Transverse colon (tissue), 4 donors: Measurements from ENCODE around the gene DESI2.

Experiments used
- EP300 ChIP-seq: sonication (generic); formaldehyde crosslinking; IDR thresholded peaks from one replicate; pipeline ENCODE4 v1.6.1; 2017; ENCODE audit warnings: antibody characterized with exemption, low read depth
- POLR2A ChIP-seq: fragments of 450-650 bp; IDR thresholded peaks from one replicate; pipeline ENCODE4 v1.6.1; 2016; ENCODE audit warnings: antibody characterized with exemption, mild to moderate bottlenecking, moderate library complexity
- POLR2AphosphoS5 ChIP-seq, 3 donors: sonication (generic); formaldehyde crosslinking; IDR thresholded peaks; one replicate each; pipeline ENCODE4 v1.6.1; 2016; ENCODE audit warnings: antibody characterized with exemption in 3 of 3
- TF ChIP-seq, protein P1 (sequence below), 5 experiments: fragments of 200-600 bp in 3 of 5; fragments of 450-650 bp in 2 of 5; sonication (generic) in 3 of 5; IDR thresholded peaks; 1 replicate in 2 of 5; 2 replicates in 3 of 5; pipeline ENCODE4 v1.5.1; 2016 to 2017; ENCODE audit warnings: antibody characterized with exemption in 5 of 5, inconsistent platforms in 3 of 5, mild to moderate bottlenecking in 2 of 5, moderate library complexity in 1 of 5

DNA sequence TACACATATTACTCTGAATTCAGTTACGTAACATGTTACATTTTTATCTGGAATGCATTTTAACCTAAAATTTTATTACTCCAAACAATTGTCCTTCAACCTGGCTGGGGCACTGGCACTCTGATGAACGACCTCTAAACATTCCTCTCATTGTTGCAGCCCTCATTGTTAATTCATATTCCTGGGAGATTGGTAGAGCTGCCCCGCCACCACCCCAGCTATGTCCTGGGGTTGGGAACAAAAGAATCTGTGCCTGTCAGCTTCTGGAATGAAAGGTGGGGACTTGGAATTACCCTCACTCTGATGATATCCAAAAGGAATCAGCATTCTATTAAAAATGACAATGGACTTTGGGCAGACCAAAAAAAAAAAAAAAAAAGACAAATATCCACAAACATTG lies 38.0 kb upstream of the DESI2 start:
- TF ChIP-seq EP300, result no peak
- TF ChIP-seq, protein P1, sequence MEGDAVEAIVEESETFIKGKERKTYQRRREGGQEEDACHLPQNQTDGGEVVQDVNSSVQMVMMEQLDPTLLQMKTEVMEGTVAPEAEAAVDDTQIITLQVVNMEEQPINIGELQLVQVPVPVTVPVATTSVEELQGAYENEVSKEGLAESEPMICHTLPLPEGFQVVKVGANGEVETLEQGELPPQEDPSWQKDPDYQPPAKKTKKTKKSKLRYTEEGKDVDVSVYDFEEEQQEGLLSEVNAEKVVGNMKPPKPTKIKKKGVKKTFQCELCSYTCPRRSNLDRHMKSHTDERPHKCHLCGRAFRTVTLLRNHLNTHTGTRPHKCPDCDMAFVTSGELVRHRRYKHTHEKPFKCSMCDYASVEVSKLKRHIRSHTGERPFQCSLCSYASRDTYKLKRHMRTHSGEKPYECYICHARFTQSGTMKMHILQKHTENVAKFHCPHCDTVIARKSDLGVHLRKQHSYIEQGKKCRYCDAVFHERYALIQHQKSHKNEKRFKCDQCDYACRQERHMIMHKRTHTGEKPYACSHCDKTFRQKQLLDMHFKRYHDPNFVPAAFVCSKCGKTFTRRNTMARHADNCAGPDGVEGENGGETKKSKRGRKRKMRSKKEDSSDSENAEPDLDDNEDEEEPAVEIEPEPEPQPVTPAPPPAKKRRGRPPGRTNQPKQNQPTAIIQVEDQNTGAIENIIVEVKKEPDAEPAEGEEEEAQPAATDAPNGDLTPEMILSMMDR (IDR thresholded peaks at IDR 0.05), result no peak
- TF ChIP-seq POLR2AphosphoS5 (IDR thresholded peaks at IDR 0.05), result no peak
- no peak for TF ChIP-seq POLR2A
